HG02798 (cell line): Measurements from ENCODE around the gene ZEB2.

Experiments
- ATAC-seq: cut with Tn5 transposase; IDR thresholded peaks from one replicate; pipeline ENCODE4 v1.9.1; 2021; ENCODE audit warnings: mild to moderate bottlenecking; ENCODE audit not compliant: unreplicated experiment, poor library complexity

The ZEB2 gene

GRCh38 chr2:144498277-144498676 lies 21.6 kb downstream of the ZEB2 start:
- no peak for ATAC-seq

GRCh38 chr2:144496977-144497598 lies 22.8 kb downstream of the ZEB2 start:
- no peak for ATAC-seq

DNA sequence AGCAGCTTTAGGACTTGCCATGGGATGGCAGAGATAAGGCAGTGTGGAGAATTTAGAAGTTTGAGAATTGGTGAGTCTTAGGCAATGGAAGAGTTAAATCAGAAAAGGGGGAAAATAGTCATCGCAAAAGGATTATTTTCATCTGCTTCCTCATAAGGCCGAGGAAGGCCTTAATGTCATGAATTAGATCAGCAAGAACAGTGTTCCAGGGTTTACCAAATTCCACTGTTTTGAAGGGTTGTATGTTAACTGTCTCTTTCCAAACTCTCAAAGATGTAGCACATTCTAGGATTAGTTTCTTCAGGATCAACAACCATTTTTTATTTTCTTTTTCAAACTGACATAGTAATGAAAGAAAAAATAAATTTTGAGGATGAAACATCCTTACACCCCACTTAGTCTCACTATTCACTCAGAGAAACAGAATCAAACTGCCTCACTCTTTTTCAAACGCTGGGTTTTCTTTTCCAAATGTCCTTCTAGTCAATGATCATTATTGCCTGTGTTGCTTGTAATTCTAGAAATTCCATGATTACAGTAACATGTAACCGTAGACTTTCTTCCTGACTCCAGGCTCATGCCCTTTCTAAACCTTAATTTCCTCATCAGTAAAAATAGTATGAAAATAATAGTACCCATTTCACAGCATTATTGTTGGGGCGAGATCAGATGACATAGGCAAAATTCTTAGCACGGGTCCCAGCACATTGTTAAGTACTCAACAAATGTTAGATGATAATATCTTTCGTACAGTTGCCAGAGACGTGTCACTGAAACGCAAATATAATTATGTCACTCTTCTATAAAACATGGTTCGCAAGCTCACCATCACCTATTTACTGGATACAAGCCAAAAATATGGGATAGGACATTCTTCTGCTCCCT lies 23.6 kb downstream of the ZEB2 start:
- ATAC-seq = no peak

GRCh38 chr2:144495227-144496091 lies 24.5 kb downstream of the ZEB2 start:
- ATAC-seq = no peak

GRCh38 chr2:144493027-144493809 lies 26.7 kb downstream of the ZEB2 start:
- no peak for ATAC-seq

GRCh38 chr2:144490857-144491256 lies 29.1 kb downstream of the ZEB2 start:
- no peak for ATAC-seq

DNA sequence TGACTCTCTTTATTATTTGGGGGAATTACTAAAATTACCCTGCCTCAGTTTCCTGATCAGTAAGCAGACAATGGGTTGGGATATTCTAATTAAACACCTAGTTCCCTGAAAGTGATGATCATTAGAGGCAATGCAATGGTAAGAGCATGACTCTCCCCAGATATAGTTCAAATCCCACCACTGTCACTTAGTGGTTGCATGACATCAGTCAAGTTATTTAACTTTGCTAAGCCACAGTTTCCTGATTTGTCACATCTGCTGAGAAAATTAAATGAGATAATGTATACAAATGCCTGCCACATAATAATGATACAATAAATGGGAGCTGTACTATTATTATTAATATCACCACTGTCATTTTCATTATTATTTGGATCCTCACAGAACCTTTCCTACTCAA lies 29.9 kb downstream of the ZEB2 start:
- ATAC-seq = no peak

- no peak for ATAC-seq
These were observed 30.5 kb downstream of the ZEB2 start for GRCh38 chr2:144489315-144489916.

DNA sequence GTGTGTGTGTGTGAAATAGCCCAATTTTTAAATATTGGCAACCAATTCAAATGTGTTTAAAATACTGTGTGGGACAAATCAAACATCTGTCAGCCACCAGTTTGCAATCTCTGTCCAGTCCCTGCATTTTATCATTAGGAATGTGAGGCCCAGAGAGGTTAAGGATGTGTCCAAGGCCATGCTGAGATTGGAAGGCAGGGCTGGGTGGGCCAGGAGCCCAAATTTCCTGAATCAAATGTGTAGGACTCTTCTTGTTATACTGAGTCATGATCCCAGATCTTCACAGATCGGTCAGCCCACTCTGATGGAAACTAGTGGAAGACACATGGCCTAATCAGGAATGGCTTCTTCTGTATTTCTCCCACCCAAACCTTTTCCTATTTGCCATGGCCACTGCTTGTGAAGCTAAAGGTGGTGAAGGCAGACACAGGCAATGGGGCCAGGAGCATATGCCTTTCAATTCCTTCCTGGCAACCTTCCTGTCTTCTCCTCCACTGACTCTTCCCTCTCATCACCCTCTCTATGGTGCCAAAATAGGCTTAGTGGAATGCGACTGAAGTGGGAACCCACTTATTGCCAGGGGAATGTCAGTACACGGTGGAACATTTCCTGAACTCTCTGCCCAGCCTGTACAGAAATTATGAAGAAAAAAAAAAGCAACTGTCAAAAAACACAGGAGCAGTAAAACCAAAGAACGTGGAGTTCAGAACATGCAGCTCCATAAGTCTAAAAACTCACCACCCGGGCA lies 35.5 kb downstream of the ZEB2 start:
- no peak for ATAC-seq

DNA sequence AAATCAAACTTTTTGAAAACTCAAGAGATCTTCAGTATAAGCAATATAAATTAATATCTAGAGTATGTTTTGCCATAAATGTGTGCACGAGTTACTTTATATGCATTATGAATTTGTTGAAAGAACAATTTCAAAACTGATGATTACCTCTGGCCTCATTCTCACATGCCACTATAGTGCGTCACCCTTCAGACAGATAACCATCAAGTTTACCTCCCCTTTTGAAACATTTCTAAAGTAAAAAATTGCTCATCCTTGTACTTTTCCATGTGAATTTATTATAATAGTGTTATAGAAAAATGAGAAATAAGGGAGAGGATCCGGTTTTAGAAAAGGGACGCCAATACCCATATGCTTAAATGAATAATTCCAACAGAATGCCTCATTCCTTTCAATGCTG lies 38.3 kb downstream of the ZEB2 start:
- ATAC-seq = no peak

GRCh38 chr2:144481109-144481508 lies 38.8 kb downstream of the ZEB2 start:
- ATAC-seq = no peak

- no peak for ATAC-seq
These were observed 39.6 kb downstream of the ZEB2 start for GRCh38 chr2:144480285-144480684.

GRCh38 chr2:144479659-144480058 lies 40.3 kb downstream of the ZEB2 start:
- peak; percentile 49 for ATAC-seq

DNA sequence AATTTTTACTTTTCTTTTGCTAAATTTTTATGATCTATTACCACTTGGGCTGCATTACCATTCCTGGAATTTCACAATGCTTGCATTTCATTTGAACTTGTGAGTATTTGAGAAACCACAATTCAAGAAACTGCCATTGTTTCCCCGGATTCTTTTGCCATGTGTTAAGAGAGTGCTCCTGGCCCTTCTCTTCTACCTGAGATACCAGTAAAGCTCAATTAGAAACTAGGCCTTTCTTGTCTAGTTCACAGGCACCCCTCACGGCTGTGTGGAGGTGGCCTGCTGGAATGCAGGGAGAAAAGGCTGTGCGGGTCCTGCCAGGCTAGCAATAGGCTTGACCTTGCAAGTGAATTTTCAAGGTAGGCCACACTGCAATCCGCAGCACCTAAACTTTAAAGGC lies 40.8 kb downstream of the ZEB2 start:
- ATAC-seq = no peak

- ATAC-seq = no peak
These were observed 42.0 kb downstream of the ZEB2 start for GRCh38 chr2:144477957-144478311.

DNA sequence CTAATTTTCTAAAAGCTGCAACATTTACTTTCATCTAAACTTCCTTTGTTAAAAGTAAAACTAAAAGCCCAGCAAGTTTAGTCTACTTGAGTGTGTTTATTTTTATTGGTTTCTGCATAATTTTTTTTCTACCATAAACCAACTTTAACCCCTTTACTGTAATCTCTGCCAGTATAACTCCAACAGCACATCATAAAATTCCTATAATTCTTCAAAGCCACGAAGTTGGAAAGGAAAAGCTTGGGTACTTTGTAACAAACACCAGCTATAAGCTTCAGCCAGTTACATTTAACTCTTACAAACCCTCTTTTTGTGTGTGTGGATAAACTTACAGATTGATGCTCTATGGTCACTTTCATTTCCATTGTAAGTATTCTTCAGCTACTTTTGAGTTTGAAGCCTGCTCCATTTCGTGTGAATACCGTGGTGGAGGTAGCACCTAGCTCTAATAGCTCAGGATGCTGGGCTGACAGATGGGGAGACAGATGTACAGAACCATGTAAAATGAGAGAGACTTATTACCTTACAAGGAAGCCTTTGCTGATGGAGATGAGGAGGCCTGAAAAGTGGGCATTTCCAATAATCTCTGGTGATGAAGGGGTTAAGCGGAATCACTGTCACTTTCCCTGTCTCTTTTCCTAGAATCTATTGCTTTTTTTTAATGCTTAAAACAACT lies 42.5 kb downstream of the ZEB2 start:
- no peak for ATAC-seq

DNA sequence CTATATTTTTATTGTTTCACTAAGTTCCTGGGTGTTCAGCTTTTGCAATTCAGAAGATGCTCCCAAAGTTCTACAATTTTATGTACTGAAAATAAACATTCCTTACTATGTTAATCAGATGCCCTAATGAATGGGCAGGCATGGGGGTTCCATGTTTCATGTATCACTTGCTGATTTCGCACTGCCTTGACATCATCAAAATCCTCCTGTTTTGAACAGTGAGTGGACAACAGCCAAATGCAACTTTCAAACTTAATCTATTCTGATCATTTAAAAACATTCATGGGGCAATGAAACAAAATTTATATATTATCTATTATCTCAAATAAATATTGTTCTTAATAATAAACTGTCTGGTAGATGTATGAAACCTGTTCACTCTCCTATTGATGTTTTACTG lies 43.2 kb downstream of the ZEB2 start:
- ATAC-seq = no peak

DNA sequence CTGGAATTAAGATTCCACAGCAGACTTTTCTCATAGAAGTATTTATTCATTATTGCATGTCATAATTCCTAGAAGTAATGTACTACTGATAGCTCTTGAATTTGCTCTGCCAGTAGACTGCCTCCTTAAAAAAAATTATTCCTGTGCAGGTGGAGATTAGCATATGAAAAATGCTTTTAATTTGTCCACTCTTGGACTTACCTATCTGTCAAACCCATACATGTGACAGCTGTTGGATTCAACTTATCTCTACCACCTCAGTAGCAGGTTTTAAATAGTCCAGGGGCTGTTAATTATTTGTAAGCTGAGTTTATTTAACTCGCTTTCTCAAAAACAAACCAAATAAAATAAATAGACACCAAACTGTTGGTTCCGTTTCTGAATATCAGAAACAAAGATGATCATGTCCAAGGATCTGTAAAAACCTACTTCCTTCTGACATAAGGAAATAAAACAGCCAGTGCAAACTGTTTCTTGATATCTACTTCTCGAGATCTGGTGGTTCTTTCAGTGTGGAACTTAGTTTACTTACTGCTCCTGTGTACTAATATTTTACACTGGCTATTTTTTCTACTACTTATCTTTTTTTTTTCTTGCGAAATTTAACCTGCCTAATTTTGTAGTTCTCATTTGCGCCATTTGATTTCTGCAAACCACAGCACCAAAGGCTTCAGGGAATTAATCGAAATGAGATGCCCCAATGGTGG lies 44.2 kb downstream of the ZEB2 start:
- ATAC-seq = no peak
